HK-2 (cell line): Measurements from ENCODE around the gene QSOX2.

Experiments used
- DNase-seq: peaks from one replicate; pipeline ENCODE4 v3.0.0-alpha.2; 2018; ENCODE audit not compliant: unreplicated experiment

The QSOX2 gene

GRCh38 chr9:136283291-136284235 is 38.0 kb upstream of the QSOX2 start:
- peak; percentile 82 for DNase-seq

- DNase-seq: no peak
Measured at GRCh38 chr9:136282272-136282861, 36.8 kb upstream of the QSOX2 start.

- no peak for DNase-seq
Measured at GRCh38 chr9:136281421-136282271, 36.0 kb upstream of the QSOX2 start.

- no peak for DNase-seq
Measured at GRCh38 chr9:136280535-136281315, 35.1 kb upstream of the QSOX2 start.

GRCh38 chr9:136279471-136279870 is 33.9 kb upstream of the QSOX2 start:
- no peak for DNase-seq

GRCh38 chr9:136278894-136279293 is 33.3 kb upstream of the QSOX2 start:
- DNase-seq: no peak

GRCh38 chr9:136278221-136278620 is 32.6 kb upstream of the QSOX2 start:
- DNase-seq: no peak

GRCh38 chr9:136277746-136278145 is 32.1 kb upstream of the QSOX2 start:
- no peak for DNase-seq

- DNase-seq: no peak
Measured at GRCh38 chr9:136276716-136277115, 31.1 kb upstream of the QSOX2 start.

GRCh38 chr9:136275655-136276429 is 30.2 kb upstream of the QSOX2 start:
- DNase-seq: no peak

GRCh38 chr9:136274786-136275654 is 29.4 kb upstream of the QSOX2 start:
- DNase-seq: no peak

- DNase-seq: no peak
Measured at GRCh38 chr9:136273921-136274785, 28.5 kb upstream of the QSOX2 start.

- DNase-seq: no peak
Measured at GRCh38 chr9:136273244-136273865, 27.7 kb upstream of the QSOX2 start.

- DNase-seq: no peak
Measured at GRCh38 chr9:136270173-136270705, 24.6 kb upstream of the QSOX2 start.

- DNase-seq: no peak
Measured at GRCh38 chr9:136268735-136269134, 23.1 kb upstream of the QSOX2 start.

- no peak for DNase-seq
Measured at GRCh38 chr9:136268318-136268717, 22.7 kb upstream of the QSOX2 start.

- peak; percentile 87 for DNase-seq
Measured at GRCh38 chr9:136267261-136268111, 21.9 kb upstream of the QSOX2 start.
